Stimulated activated naive CD4-positive, alpha-beta T cell (primary cell): ENCODE data around the gene TMEM91.
A peak's percentile ranks its signal among the peaks of the same experiment; 100 is the strongest.

Source experiments
- DNase-seq, 6 experiments: peaks; one replicate each; lab custom pipeline; 2025; lab: John Stamatoyannopoulos, UW

Gene TMEM91

GRCh38 chr19:41411100-41411967 lies 35.0 kb downstream of the TMEM91 start:
- no peak for DNase-seq

DNA sequence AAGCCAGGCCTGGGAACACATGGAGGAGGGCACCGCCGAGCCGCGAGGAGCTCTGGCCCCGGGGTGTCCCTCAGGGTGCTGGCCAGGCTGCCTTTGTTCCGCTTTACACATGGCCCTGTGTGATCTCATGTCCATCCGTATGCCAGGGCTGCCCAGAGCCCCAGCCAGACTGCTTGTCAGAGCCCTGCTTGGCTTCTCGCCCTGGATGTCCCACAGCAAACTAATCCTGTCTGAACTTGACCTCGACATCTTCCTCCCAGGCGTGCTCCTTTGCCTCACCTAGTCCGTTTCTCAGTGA lies 35.6 kb downstream of the TMEM91 start:
- no peak for DNase-seq

GRCh38 chr19:41412953-41413352 lies 36.6 kb downstream of the TMEM91 start:
- no peak for DNase-seq

- no peak for DNase-seq
These were observed 37.6 kb downstream of the TMEM91 start for GRCh38 chr19:41413947-41414346.

- no peak for DNase-seq
These were observed 38.1 kb downstream of the TMEM91 start for GRCh38 chr19:41414461-41414860.

- no peak for DNase-seq
These were observed 38.8 kb downstream of the TMEM91 start for GRCh38 chr19:41415154-41415571.

DNA sequence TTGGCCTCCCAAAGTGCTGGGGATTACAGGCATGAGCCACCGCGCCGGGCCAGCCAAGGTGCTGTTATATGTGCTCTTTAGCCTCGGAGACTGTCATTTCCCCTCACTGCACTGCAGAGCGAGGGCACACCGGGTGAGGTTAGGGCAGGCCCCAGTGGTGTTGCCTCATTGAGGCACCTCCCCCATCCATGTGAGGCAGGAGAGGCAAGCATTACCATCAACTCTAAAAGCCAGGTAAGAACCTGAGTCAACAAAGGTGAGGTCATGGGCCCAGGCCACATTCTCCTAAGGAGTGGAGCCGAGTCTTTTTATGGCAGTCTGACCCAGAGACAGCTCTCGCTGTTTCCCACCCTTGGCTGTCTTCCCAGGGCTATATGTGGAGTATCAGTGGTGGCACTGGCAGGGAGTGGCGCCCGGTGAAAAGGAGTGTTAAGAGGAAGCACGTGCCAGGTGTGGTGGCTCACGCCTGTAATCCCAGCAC lies 39.9 kb downstream of the TMEM91 start:
- DNase-seq, result no peak

- DNase-seq, result no peak
These were observed 44.0 kb downstream of the TMEM91 start for GRCh38 chr19:41420101-41420880.

DNA sequence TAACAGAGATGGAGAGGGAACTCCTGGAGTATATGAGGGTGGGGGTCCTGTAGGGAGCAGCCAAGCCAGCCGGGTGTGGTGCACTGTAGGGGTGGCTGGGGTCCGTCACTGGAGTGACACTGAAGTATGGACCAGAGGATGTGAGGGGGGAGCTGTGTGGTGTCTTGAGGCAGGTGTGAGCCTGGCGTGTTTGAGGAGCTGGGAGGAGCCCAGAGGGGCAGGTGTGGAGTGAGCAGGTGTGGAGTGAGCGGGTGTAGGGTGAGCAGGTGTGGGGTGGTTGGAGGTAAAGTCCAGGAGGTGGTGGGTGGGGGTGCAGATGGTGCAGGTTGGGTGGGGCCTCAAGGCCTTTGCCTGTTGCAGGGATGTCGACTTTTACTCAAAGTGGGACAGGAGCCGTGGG lies 45.0 kb downstream of the TMEM91 start:
- DNase-seq, result no peak

DNA sequence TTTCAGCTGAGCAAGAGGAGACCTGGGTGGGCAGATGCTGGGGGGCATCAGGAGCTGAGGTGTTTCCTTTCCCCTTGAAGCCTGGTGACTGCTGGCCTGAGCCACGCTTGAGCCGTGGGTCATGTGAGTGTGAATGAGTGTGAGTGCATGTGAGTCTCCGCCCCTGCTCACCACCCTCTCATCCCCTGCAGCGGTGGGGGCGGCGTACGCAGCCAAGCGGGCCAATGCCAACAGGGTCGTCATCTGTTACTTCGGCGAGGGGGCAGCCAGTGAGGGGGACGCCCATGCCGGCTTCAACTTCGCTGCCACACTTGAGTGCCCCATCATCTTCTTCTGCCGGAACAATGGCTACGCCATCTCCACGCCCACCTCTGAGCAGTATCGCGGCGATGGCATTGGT lies 45.6 kb downstream of the TMEM91 start:
- no peak for DNase-seq

- DNase-seq, result no peak
These were observed 46.1 kb downstream of the TMEM91 start for GRCh38 chr19:41422456-41422855.

DNA sequence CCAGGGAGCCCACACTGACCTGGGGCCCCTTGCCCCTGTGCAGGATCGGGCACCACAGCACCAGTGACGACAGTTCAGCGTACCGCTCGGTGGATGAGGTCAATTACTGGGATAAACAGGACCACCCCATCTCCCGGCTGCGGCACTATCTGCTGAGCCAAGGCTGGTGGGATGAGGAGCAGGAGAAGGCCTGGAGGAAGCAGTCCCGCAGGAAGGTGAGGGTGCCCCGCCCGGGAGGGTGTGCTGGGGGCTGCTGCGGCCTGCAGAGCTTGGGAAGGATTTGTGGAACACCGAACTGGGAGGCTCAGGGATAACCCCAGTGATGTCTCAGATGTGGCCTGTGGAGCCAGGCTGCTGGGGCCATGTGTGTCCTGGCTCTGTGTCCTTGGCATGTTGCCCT lies 46.6 kb downstream of the TMEM91 start:
- no peak for DNase-seq

- DNase-seq, result no peak
These were observed 48.2 kb downstream of the TMEM91 start for GRCh38 chr19:41424335-41425173.

- no peak for DNase-seq
These were observed 49.1 kb downstream of the TMEM91 start for GRCh38 chr19:41425174-41426115.

GRCh38 chr19:41426116-41426841 lies 49.9 kb downstream of the TMEM91 start:
- DNase-seq, result no peak

- peak in 4 of 6 experiments; percentile 11 to 28 (median 21) for DNase-seq
These were observed 50.8 kb downstream of the TMEM91 start, which contains the start of gene B3GNT8 for GRCh38 chr19:41426952-41427646. Gene B3GNT8, minus strand, starts transcription at chr19:41427374. Its CDS starts 596 bp downstream, at chr19:41426778.

- DNase-seq, result peak in 1 of 6 experiments; percentile 16
These were observed 51.5 kb downstream of the TMEM91 start for GRCh38 chr19:41427647-41428480.

DNA sequence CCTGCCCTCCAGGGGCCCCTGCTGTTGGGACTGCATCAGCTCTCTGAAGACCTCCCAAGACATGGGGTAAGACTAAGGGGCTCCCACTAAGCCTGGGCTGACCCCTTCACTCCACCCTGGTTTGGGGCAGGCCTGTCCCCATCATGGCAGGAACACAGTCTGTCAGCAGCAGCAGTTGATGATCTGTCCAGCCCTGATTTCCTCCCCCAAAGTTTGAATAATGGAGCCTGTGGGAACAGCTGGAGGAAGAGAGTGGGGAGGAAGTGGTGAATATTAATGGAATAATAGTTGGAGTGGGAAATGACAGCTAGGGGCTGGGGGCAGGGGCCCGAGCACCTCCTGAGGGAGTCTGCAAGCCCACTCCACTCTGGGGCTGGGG lies 52.1 kb downstream of the TMEM91 start:
- DNase-seq, result no peak

- DNase-seq, result no peak
These were observed 54.6 kb downstream of the TMEM91 start for GRCh38 chr19:41430922-41431321.
